NCI-H2107 treated with DMSO at 0.1 percent for 48 hours (cell line): ENCODE results near the gene CD1D.
"Not testable (repeated sequence)": the region's sequence is repeated elsewhere in the genome, so short reads cannot be mapped to it uniquely, and the experiment has no call there.

Source experiments
- DNase-seq: peaks from one replicate; lab custom pipeline; 2025; ENCODE audit not compliant: unreplicated experiment; lab: John Stamatoyannopoulos, UW

The CD1D gene

DNA sequence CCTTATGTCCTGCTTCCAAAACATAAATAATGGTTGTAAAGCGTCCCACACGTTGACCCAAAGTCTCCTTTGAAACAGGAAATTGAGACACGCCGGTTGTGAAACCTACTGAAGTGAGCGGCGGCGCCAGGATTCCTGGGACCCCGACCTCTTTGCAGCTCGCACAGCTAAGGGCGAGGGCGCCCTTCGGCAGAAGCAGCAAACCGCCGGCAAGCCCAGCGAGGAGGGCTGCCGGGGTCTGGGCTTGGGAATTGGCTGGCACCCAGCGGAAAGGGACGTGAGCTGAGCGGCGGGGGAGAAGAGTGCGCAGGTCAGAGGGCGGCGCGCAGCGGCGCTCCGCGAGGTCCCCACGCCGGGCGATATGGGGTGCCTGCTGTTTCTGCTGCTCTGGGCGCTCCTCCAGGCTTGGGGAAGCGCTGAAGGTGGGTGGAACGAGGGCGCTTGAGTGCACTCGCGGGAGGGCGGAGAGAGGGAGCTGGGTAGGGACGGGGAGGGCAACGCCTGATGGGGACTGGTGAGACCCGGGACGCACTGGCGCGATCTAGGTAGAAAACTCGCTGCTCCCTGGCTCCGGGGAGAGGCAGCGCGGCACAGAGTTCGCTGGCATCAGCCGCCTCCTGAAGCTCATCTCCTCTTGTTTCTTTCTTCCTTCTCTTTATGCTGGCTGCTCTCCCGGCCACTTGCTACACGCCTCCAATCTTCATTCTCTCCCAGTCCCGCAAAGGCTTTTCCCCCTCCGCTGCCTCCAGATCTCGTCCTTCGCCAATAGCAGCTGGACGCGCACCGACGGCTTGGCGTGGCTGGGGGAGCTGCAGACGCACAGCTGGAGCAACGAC is at the start of gene CD1D:
CD1D (plus strand) TSS at position 155 of the 836 bp plus-strand sequence; CDS start at position 362, 207 bp downstream.
- no peak for DNase-seq

DNA sequence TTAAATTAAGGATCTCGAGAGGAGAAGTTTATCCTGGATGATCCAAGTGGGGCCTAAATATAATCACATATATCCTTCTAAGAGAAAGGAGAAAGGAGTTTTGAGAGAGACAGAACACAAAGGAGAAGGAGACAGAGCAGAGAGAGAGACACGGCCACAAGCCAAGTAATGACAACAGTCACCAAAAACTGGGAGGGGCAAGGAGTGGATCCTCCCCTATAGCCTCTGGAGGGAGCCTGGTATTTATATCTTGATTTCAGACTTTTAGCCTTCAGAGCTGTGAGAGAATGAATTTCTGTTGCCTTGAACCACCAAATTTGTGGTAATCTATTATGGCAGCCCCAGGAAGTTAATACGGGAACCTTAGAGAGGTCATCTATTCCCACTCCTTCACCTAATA is 49.5 kb upstream of the CD1D start:
- no peak for DNase-seq

DNA sequence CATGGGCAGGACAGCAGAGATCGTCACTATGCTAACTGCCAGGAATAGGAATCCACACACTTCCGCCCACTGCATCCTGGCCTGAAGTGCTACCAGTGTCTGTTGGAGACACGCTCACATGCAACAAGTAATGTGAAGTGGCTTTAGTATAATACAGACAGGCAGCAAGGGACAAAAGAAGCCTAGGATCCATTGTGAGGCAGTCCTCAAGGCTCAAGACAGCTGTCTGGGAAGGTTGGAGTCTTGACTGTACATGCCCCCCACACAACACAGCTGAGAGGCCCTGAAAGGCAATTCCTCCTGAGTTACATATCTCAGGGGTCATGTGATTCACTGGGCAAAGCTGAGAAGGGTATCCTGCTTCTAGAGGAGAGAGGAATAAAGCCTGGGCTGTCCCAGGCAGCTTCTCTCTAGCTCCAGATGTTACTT is 39.9 kb upstream of the CD1D start:
- no peak for DNase-seq

DNA sequence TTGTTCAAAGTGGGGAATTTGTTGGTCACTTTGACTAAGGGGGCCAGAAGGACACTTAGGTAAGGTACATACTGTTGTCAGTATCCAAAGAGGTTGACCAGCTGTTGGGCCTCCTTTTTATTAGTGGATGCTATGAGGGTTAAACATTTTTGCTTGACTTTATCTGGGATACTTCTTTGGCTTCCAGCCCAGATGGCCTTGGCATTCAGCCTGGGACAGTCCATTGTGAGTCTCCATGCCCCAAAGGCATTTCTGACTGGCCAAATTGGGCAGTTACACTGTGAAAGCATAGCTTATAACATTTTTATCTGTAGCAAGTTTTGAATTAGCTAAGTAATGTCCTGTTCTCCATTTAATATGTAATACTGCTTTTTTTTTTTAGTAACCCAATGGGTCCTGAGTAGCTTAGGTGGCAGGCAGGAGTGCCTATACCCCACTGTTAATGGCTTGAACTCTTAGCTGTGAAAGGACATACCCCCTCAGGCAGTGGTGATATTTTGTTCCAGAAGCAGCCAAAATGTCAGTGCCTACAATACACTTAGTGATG is 35.4 kb upstream of the CD1D start:
- no peak for DNase-seq

DNA sequence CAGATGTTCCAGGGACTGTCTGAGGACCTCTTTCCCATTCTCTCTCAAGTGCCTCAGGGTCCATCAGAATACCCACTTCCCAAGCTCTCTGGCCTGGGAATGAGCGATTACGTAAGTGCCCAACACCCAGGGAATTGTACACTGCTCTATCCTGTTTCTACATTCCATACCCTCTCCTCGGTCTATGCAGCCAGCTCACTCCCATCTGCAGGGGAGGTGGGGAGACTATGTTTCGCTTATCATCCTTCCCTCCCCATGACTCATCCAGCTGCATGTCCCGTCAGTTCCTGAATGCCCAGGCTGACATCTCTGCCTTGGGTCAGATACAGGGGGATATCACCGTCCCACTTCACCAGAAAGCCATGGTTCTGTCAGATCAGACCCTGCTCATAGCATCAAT is 34.5 kb upstream of the CD1D start:
- DNase-seq: no peak

DNA sequence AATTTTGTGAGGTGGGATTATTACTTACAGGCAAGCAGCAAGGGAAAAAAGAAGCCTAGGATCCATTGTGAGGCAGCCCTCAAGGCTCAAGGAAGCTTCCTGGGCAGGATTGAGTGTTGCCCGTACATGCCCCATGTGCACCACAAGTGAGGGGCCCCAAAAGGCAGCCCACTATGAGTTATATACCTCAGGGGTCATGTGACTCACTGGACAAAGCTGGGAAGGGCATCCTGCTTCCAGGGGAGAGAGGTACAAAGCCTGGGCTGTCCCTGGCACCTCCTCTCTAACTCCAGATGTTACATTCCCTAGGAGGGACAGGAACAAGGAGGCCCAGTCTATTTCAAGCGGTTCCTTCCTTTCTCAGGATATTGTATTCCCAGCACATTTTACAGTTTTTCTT is 34.0 kb upstream of the CD1D start:
- no peak for DNase-seq

DNA sequence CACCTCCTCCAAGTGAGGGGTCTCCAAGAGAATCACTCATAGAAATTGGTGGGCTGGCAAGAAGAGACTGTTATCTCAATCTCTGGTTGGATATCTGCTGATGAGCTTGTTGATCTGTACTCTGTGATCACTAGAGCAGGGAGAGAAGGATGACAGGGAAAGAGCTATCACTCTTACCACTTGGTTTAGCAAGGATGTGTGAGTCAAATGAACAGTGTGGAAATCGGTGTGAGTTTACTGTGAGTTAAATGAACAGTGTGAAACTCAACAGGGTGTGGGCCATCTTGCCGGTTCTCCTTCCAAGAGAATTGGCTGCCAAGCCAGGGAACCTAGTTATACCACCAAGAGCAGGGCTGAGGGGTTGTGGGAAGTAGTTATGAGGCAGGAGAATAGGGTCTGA is 33.3 kb upstream of the CD1D start:
- no peak for DNase-seq

DNA sequence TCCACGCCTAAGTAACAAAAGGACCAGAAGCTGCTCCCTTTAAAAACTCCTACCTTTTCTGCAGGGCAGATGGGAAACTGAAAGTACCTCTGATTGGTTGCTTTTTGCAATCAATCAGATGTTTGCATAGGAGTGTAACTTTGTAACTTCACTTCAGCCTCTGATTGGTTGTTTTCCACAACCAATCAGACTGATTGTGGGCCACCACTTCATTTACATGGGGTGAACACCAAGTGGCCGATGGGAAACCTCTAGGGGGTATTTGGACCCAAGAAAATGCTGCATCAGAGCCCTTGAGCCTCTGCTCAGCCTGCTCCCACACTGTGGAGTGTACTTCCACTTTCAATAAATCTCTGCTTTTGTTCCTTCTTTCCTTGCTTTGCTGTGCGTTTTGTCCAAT is 32.8 kb upstream of the CD1D start:
- DNase-seq: no peak

DNA sequence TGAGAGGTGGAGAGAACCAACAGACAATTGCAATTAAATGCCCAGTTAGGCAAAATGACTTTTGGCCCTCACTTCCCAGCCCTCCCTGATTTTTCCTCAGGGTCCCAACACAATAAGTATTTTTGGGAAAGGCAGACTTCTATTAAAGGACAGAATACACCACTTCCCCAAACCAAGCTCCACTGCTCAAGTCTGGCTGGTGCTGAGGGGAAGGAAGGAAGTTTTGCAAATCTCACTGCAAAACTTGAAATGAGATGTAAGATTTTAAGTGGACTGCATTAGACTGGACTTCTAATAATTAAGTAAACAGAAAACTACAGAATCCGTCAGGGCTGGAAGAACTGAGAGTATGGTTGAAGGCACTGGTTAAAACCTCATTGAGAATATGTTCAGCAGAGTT is 32.2 kb upstream of the CD1D start:
- no peak for DNase-seq

DNA sequence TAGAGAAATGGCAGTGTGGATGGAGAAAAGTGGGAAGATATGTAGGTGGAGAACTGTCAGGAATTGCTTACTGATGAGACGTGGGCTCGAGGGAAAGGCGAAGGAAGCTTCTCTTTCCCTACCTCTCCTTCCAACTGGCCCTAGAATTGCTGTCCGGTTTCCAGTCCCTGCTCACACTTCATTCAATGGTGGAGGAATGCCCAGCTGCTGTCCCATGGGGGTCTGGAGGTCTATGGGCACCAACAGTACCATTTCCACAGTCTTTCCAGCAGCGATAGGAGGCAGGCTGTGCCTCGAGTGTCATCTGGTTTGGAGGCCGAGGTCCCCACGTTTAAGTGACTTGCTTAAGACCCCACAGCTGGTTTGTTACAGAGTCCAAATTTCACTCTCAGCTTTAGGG is 31.5 kb upstream of the CD1D start:
- DNase-seq: no peak

DNA sequence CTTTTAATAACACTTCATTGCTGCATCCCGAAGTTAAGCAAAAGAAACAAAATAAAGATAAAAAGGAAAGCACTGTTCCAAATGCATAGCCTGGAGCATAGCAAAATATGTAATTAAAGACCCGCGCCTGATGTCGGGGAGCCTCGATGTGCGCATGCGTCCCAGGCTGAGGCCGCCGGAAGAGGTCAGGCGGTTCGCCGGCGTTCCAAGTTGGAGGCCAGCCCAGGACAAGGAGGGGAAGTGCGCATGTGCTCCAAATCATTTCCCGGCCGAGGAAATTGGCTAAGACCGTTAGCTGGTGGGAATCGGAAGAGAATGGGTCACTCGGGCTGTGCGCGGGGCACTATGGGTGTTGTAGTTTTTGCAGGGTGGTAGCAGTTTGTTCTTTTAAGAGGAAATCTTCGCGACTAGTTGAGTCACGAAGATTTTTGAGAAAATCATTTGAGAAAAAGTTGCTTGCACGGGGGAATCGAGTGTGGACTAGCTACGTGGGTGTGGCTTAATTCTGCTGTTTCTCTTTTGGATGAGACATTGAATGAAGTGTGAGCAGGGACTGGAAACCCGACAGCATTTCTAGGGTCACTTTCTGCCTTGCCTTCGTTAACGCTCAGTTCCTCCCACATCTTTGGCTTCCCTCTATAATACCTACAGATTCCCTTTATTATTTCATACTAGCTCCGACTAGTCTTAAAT is 31.0 kb upstream of the CD1D start:
- DNase-seq: peak; percentile 50

DNA sequence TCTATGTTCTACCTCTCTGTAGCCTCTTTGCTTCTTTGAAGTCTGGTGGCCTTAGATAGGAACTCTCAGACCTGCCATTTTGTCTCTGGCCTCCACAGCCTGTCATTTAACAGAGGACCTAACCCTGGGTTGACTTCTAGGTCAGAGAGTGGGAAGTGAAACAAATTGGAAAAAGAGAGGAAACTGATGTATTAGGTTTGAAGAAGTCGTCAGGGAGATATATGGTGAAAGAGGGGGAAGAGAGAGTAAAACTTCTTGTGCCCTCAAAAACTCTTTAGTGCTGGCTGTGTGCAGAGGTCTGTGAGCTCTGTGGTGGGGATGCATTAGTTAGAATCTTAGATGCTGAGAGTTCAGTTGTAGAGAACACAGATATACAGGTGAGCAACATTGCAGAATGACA is 30.2 kb upstream of the CD1D start:
- DNase-seq: no peak

DNA sequence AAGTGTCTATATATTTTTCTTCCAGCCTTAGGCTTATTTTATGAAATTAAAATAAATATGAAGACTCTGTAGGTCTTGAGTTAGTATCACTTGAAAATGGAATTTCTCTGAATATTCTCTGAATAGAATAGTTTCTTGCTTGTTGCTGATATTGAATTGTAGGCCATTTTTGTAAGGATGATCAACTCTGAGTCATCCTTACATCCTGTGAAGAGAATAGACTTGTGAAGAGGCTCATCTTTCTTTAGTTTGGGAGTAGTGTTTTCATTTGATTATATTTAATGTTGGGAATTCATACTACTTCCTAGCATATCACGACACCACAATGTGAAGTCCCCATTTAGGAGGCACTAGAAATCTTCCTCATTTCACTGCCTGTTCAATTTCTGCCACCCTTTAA is 27.5 kb upstream of the CD1D start:
- no peak for DNase-seq

DNA sequence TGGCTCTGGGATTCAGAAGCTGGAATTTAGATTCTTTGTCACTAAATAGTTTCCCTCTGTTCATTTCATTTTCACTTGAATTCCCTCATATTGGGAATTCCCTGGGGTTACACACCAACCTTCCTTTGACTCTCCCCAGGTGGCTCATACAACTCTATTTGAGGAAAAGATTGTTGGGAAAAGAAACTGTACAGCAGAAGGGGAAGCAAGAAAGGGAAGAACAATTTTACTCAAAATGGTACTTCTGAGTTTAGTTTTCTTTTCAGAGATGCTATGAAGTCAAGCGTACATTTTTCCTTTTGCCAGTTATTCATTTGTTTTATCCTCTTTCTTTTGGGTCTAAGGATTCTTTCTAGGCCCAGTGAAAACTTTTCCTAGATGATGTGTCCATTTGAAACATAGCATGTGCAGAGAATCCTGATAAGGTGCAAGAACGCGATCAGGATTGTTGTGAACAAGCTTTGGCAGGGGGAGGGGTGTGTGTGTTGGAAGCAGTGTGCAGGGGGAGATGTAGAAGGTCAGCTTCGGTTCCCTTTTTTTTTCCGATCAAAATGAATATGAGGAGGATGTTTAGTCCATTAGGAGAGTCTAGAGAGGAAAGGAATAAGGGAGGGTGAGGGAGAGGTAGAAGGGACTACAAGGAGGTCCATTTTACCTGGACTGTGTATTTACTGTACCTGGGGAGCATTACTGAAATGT is 26.8 kb upstream of the CD1D start:
- DNase-seq: no peak

DNA sequence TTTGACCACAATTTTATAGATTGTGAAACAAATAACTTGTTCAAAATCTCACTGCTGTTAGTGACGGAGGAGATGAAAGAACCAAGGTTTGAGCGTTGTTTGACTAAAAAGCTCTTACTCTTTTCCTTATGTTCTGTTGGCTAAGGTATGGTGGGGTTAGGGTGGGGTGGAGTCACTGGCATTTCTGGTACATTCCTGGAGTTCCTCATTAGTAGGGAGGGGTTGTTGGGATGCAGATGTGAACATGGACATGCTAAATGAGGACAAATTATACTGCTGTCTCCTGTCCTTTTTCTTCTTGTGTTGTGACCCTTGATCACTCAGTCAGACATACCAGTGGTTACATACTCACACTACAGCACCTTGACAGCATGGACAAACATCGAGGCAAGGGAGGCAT is 26.2 kb upstream of the CD1D start:
- no peak for DNase-seq

DNA sequence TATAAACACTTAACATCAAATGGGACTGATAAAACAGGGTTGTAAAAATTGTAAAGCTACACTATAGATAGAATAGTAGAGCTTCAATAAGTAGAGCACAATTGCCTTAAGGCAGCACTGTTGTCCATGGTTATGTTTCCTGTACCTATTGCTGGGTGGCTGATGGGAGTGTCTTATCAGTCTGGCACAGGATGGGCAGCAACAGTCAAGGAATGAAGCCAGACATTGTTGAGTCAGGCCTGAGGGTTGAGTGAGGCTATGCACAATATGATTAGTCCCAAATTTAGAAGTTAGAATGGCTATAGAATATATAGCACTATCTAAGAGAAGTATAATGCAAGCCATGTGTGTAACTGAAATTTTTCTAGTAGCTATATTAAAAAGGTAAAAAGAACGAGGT is 25.0 kb upstream of the CD1D start:
- DNase-seq: no peak

DNA sequence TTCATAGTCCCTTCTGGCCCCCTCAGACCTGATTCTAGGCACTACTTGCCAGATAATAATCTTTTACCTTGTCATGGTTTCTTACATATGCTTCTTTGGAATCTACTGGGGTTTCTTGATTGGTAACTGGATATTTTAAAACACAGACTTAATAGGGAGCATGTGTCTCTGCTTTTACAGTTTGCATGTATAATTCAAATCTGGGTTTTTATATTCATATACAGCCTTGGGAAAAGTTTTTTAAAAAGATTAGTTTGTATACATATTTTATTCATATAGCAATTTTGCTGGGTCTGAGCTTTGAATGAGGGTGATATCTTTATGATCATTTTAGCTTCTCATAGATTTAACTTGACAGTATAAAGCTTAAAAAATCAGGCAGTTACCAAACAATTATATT is 21.1 kb upstream of the CD1D start:
- no peak for DNase-seq

DNA sequence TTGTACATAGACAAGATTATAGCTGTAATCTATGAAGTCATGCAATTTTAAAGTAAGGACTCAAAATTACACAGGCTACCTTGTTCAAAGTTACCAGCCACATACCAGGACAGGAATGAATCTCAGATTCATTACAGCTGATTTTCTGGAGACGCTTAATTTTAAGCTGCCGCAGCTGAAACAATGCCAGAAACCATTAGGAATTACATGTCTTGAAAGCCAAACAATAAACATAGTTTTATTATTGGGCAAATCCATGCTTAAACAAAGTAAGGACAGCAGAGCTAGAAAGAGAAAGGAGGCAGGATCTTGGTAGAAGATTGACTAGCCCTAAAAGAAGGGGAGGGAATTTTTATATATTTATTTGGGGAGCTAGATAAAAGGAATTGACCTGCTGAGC is 19.2 kb upstream of the CD1D start:
- DNase-seq: no peak

DNA sequence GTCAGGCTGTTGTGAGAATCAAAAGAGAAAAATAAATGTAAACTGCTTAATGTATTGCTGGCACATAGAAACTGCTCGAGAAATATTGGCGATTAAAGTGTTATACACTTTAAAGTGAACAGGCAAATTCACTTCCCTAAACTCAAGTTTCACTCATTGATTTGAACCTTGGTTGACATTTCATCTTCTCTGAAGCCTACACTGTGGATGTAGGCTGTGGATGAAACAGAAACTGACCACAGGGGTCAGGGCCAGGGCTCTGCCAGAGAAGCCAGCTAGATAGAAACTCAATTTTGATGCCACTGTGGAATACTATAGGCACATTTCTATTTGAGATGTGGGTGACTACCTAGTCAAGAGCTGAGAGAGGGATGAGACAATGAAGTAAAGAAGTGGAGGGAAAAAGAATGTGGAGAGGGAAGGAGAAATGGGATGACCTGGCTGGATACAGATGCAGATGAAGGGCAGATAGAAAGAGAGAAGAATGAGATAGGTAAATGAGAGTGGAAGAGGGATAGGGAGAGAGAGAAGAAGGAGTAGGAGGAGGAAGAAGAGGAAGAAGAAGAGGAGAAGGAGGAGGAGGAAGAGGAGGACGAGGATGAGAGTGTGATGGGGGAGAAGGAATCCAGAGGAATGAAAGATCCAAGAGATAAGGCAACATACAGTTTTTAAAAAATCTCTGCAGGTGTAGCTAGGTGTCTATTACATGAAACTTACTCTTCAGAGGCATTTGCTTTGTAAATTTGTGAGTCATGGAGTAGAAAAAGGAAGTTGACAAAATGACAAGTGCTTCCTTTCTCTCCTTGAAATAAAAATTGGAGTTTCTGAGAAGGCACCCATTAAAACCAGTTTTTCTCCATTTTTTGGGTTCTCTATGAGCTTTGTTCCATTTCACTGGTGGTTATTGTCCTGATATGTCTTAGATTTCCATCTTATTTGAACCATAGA is 17.4 kb upstream of the CD1D start:
- no peak for DNase-seq

DNA sequence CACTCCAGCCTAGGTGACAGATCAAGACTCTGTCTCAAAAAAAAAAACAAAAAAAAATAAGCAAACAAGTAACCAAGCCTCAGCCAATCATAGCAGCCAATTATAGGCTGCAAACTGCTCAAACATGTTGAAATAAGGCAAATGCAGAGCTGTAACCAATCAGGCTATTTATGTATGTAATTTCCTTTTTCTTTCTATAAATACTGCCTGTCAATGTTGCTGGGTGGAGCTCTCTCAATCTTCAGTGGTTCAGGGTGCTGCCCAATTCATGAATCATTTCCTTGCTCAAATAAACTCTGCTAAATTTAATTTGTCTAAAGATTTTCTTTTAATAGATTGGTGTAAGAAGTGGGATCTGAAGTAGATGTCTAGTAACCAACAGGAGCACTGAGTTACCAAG is 11.6 kb upstream of the CD1D start:
- DNase-seq: no peak

DNA sequence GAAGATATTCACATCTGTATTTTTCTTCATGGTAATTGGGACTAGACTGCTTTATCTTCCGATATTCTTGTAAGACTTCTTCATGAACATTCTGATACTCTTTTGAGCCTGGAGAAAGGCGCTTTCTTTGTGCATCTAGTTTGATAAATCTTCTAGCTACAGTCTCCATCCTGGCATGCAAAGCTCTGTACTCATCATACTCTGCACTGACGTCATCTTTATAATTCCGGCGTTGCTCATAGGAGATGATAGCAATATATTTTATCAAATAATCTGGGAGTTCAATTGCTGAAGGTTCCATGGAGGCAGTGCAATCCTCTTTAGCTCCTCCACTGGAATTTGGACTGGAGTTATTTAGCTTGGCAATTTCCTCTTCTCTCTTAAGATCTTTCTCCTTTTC is 4.8 kb upstream of the CD1D start:
- not testable (repeated sequence) for DNase-seq
